HG02759 (cell line): ENCODE results near the gene PPP4R3A.
"Not testable (repeated sequence)": the region's sequence is repeated elsewhere in the genome, so short reads cannot be mapped to it uniquely, and the experiment has no call there.

Experiments used
- ATAC-seq: cut with Tn5 transposase; IDR thresholded peaks from one replicate; pipeline ENCODE4 v1.9.1; 2021; ENCODE audit warnings: mild to moderate bottlenecking, moderate library complexity; ENCODE audit not compliant: unreplicated experiment

The PPP4R3A gene

GRCh38 chr14:91506226-91506625 lies 3.9 kb downstream of the PPP4R3A start:
- ATAC-seq, result no peak

GRCh38 chr14:91503000-91503504 lies 7.1 kb downstream of the PPP4R3A start:
- no peak for ATAC-seq

- ATAC-seq, result no peak
These were observed 7.9 kb downstream of the PPP4R3A start for GRCh38 chr14:91501951-91502930.

GRCh38 chr14:91501348-91501747 lies 8.8 kb downstream of the PPP4R3A start:
- no peak for ATAC-seq

- ATAC-seq, result no peak
These were observed 13.3 kb downstream of the PPP4R3A start for GRCh38 chr14:91496790-91497189.

- not testable (repeated sequence) for ATAC-seq
These were observed 15.6 kb downstream of the PPP4R3A start for GRCh38 chr14:91494392-91495065.

GRCh38 chr14:91493169-91493568 lies 16.9 kb downstream of the PPP4R3A start:
- ATAC-seq, result no peak

GRCh38 chr14:91484744-91485143 lies 25.4 kb downstream of the PPP4R3A start:
- no peak for ATAC-seq

- ATAC-seq, result no peak
These were observed 25.9 kb downstream of the PPP4R3A start for GRCh38 chr14:91484186-91484585.

- ATAC-seq, result no peak
These were observed 27.7 kb downstream of the PPP4R3A start for GRCh38 chr14:91482263-91483013.

GRCh38 chr14:91477388-91477787 lies 32.7 kb downstream of the PPP4R3A start:
- no peak for ATAC-seq

- no peak for ATAC-seq
These were observed 37.1 kb downstream of the PPP4R3A start for GRCh38 chr14:91473046-91473445.

- no peak for ATAC-seq
These were observed 39.9 kb downstream of the PPP4R3A start for GRCh38 chr14:91470216-91470615.

GRCh38 chr14:91466192-91466591 lies 43.9 kb downstream of the PPP4R3A start:
- no peak for ATAC-seq

GRCh38 chr14:91464615-91465205 lies 45.4 kb downstream of the PPP4R3A start:
- no peak for ATAC-seq

GRCh38 chr14:91458612-91459011 lies 51.5 kb downstream of the PPP4R3A start:
- no peak for ATAC-seq

- no peak for ATAC-seq
These were observed 53.8 kb downstream of the PPP4R3A start for GRCh38 chr14:91456283-91456682.

GRCh38 chr14:91454580-91454979 lies 55.5 kb downstream of the PPP4R3A start:
- ATAC-seq, result no peak

- ATAC-seq, result no peak
These were observed 56.0 kb downstream of the PPP4R3A start for GRCh38 chr14:91454155-91454554.

GRCh38 chr14:91453744-91454143 lies 56.4 kb downstream of the PPP4R3A start:
- no peak for ATAC-seq
